Ecto neural progenitor cell (in vitro differentiated cells): ENCODE measurements around the gene RAX2.
"Not testable (repeated sequence)": the region's sequence is repeated elsewhere in the genome, so short reads cannot be mapped to it uniquely, and the experiment has no call there.

Experiments
- DNase-seq: peaks from one replicate; pipeline ENCODE4 v3.0.0-alpha.2; 2018; ENCODE audit warnings: low spot score

RAX2 gene

GRCh38 chr19:3760871-3761361, 11.1 kb downstream of the RAX2 start:
- DNase-seq = no peak

- DNase-seq = no peak
Measured at GRCh38 chr19:3759482-3760254, 12.4 kb downstream of the RAX2 start.

GRCh38 chr19:3758297-3758696, 13.7 kb downstream of the RAX2 start:
- DNase-seq = not testable (repeated sequence)

- DNase-seq = not testable (repeated sequence)
Measured at GRCh38 chr19:3757705-3758104, 14.3 kb downstream of the RAX2 start.

- DNase-seq = no peak
Measured at GRCh38 chr19:3753631-3754410, 18.2 kb downstream of the RAX2 start.

- no peak for DNase-seq
Measured at GRCh38 chr19:3752492-3752891, 19.5 kb downstream of the RAX2 start.

- DNase-seq = no peak
Measured at GRCh38 chr19:3751236-3751635, 20.8 kb downstream of the RAX2 start.

- DNase-seq = no peak
Measured at GRCh38 chr19:3750211-3750610, 21.8 kb downstream of the RAX2 start.

- no peak for DNase-seq
Measured at GRCh38 chr19:3748965-3749364, 23.1 kb downstream of the RAX2 start.

- no peak for DNase-seq
Measured at GRCh38 chr19:3746371-3747056, 25.5 kb downstream of the RAX2 start.

- no peak for DNase-seq
Measured at GRCh38 chr19:3745363-3746045, 26.5 kb downstream of the RAX2 start.

- no peak for DNase-seq
Measured at GRCh38 chr19:3743486-3743885, 28.5 kb downstream of the RAX2 start.

- DNase-seq = no peak
Measured at GRCh38 chr19:3740431-3740830, 31.6 kb downstream of the RAX2 start.

GRCh38 chr19:3738477-3739220, 33.4 kb downstream of the RAX2 start:
- no peak for DNase-seq

- DNase-seq = no peak
Measured at GRCh38 chr19:3737487-3738205, 34.4 kb downstream of the RAX2 start.

- no peak for DNase-seq
Measured at GRCh38 chr19:3736106-3736724, 35.8 kb downstream of the RAX2 start.

- no peak for DNase-seq
Measured at GRCh38 chr19:3734310-3734600, 37.8 kb downstream of the RAX2 start.

GRCh38 chr19:3733549-3734309, 38.3 kb downstream of the RAX2 start:
- no peak for DNase-seq

GRCh38 chr19:3732108-3732507, 39.9 kb downstream of the RAX2 start:
- no peak for DNase-seq
